Left hindlimb (tissue), 1 donor: ENCODE measurements around the gene COPS6.

Experiments
- DNase-seq: peaks from one replicate; pipeline ENCODE4 v3.0.0-alpha.2; 2018

COPS6 gene

GRCh38 chr7:100088621-100089457 is at the start of gene COPS6:
Gene COPS6, plus strand, starts transcription at chr7:100088969. Its CDS starts 22 bp downstream, at chr7:100088991.
- DNase-seq, result peak; percentile 86

- DNase-seq, result no peak
These were observed 48.2 kb upstream of the COPS6 start for GRCh38 chr7:100040575-100040974.

DNA sequence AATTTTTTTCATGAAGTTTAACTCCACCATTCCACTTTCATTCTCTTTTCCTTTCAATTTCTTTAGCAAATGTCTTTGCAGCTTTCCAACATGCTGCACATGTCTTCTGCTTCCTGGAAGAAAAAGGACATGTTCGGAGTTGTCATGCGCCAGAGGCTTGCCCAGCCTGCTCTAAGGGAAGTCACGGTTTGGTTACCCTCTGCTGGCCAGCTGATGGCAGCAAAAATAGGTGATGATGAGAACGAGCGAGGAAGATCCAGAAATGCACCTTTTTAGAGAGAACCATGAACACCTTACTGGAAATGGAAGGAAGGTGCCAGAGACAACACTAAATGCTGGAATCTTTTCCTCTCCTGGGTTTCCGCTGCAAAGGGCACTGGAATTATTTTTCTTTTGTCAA is 44.1 kb upstream of the COPS6 start:
- DNase-seq, result no peak

- no peak for DNase-seq
These were observed 40.1 kb upstream of the COPS6 start for GRCh38 chr7:100048680-100049079.

DNA sequence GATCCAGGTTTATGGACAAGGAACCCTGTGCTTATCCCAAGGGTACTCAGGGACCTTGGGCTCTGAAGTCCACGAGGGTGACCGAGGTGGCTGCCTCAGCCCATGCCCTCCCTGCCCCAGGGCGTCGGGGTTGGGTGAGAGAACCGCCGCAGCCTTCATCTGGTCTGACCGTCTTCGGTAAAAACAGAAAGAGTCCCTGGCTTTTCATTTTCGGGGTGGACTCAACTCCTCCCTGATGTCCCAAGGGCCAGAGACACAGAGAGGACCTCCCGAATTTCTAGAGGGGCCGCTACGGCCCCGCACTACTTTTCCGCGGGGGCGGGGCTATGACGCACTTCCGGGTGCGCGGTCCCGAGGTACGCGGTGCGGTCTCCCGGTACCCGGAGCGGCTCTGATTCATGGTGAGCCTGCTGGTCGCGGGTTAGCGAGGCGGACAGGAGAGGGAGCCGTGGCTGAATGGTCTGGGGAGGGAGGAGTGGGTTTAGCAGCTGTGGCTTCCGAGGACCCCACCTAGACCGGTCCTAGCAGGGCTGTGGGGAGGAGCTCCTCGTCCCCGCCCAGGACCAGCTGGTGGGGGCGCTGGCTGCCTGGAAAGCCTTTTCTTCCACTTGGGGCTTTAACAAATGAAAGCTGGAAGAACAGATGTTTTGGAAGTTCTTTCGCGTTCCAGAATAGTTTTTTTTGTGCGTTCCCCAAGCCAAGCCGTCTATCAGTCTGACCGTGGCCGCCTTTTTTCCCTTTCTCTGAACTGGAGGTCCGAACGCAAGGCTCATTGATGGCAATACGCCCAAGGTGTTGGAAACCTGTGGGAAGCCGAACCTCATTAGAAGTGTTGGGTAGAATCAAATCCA is 39.1 kb upstream of the COPS6 start, which contains the start of gene ZSCAN21:
ZSCAN21 (plus strand) TSS at position 334 of the 851 bp plus-strand sequence. CDS start 7,233 bp downstream, outside the sequence.
- peak; percentile 93 for DNase-seq

- no peak for DNase-seq
These were observed 37.2 kb upstream of the COPS6 start for GRCh38 chr7:100051611-100052010.

- DNase-seq, result peak; percentile 43
These were observed 35.6 kb upstream of the COPS6 start for GRCh38 chr7:100053215-100053614.

- DNase-seq, result no peak
These were observed 31.8 kb upstream of the COPS6 start for GRCh38 chr7:100057006-100057405.

- DNase-seq, result no peak
These were observed 29.5 kb upstream of the COPS6 start for GRCh38 chr7:100059251-100059739.

- DNase-seq, result no peak
These were observed 27.1 kb upstream of the COPS6 start for GRCh38 chr7:100061518-100062193.

- DNase-seq, result no peak
These were observed 25.4 kb upstream of the COPS6 start for GRCh38 chr7:100063376-100063775.

DNA sequence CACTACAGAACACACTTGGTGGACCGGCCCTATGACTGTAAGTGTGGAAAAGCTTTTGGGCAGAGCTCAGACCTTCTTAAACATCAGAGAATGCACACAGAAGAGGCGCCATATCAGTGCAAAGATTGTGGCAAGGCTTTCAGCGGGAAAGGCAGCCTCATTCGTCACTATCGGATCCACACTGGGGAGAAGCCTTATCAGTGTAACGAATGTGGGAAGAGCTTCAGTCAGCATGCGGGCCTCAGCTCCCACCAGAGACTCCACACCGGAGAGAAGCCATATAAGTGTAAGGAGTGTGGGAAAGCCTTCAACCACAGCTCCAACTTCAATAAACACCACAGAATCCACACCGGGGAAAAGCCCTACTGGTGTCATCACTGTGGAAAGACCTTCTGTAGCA is 24.6 kb upstream of the COPS6 start:
- no peak for DNase-seq

- DNase-seq, result no peak
These were observed 23.1 kb upstream of the COPS6 start for GRCh38 chr7:100065452-100066186.

GRCh38 chr7:100066953-100067352 is 21.8 kb upstream of the COPS6 start:
- no peak for DNase-seq

- no peak for DNase-seq
These were observed 18.8 kb upstream of the COPS6 start for GRCh38 chr7:100069991-100070390.

DNA sequence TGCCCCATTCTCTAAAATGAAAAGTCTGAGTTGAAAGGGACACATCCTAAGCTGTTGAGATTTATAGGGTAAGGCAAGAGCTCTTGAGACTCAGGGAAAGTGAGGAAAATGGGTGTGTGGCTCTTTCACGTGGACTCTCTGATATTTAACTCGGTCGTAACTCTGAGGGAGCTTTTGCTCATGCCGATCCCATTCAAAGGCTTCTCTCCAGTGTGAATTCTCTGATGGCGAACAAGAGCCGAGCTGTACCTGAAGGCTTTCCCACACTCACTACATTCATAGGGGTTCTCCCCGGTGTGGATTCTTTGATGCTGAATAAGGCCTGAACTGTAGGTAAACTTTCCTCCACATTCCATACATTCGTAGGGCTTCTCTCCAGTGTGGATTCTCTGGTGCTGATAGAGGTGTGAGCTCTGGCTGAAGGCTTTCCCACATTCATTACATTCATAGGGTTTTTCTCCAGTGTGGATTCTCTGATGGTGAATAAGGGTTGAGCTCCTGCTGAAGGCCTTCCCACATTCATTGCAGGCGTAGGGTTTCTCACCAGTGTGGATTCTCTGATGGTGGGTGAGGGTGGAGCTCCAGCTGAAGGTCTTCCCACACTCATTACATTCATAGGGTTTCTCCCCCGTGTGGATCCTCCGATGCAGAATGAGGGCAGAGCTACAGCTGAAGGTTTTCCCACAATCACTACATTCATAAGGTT is 17.6 kb upstream of the COPS6 start:
- DNase-seq, result no peak

GRCh38 chr7:100072462-100072861 is 16.3 kb upstream of the COPS6 start:
- no peak for DNase-seq

DNA sequence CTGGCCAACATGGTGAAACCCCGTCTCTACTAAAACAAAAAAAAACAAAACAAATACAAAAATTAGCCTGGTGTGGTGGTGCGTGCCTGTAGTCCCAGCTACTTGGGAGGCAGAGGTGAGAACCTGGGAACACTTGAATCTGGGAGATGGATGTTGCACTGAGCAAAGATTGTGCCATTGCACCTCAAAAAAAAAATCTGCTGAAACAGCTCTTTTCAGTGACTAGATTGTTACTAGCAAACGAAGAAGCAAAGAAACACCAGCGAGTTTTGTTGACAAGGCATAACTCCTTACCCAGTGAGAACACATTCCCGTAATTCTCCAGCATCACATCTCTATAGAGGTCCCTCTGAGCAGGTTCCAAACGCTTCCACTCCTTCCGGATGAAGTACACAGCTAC is 13.9 kb upstream of the COPS6 start:
- DNase-seq, result no peak

DNA sequence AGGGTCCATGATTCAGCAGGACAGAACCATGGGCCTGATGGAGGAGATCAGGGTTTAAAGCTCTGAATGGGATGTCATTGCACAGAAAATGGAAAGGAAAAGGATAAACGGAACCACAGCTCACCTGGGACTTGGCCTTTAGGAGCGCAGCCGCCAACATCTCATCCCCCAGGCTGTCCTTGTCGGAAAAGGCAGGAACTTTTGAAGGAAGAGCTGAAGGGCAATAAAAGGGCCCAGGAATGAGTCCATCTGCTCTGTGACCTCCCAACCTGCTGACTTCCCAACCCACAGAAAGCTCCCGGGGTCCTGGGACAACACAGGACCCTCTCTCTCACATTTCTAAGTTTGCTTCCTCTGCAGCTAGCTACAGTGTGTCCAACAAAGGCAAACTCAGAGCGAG is 13.4 kb upstream of the COPS6 start:
- no peak for DNase-seq

GRCh38 chr7:100077205-100077604 is 11.6 kb upstream of the COPS6 start:
- DNase-seq, result no peak

- DNase-seq, result no peak
These were observed 9.7 kb upstream of the COPS6 start for GRCh38 chr7:100079024-100079560.
